Nephron progenitor cell (in vitro differentiated cells): ENCODE results near the gene NRG2.

Source experiments
- DNase-seq: peaks from one replicate; pipeline ENCODE4 v3.0.0; 2021
- H3K27ac Mint-ChIP-seq: 2 replicates; pipeline ENCODE4 v1.8.0; 2021; ENCODE audit warnings: mild to moderate bottlenecking, moderate library complexity, mixed read lengths
- H3K27me3 Mint-ChIP-seq: 2 replicates; pipeline ENCODE4 v1.8.0; 2021; ENCODE audit warnings: mild to moderate bottlenecking, low read depth, mixed read lengths; ENCODE audit not compliant: poor library complexity
- H3K36me3 Mint-ChIP-seq: 2 replicates; pipeline ENCODE4 v1.8.0; 2021; ENCODE audit warnings: low read depth, mixed read lengths
- H3K4me1 Mint-ChIP-seq: 2 replicates; pipeline ENCODE4 v1.8.0; 2021; ENCODE audit warnings: mixed read lengths
- H3K4me3 Mint-ChIP-seq: 2 replicates; pipeline ENCODE4 v1.8.0; 2021; ENCODE audit warnings: mild to moderate bottlenecking, moderate library complexity, mixed read lengths
- H3K9me3 Mint-ChIP-seq: 2 replicates; pipeline ENCODE4 v1.8.0; 2021; ENCODE audit warnings: mild to moderate bottlenecking, moderate library complexity, mixed read lengths
- CTCF ChIP-seq: fragments of 200-600 bp; sonication (generic); IDR thresholded peaks from 2 replicates; pipeline ENCODE4 v1.5.0; 2021; ENCODE audit warnings: antibody characterized with exemption

NRG2 gene

DNA sequence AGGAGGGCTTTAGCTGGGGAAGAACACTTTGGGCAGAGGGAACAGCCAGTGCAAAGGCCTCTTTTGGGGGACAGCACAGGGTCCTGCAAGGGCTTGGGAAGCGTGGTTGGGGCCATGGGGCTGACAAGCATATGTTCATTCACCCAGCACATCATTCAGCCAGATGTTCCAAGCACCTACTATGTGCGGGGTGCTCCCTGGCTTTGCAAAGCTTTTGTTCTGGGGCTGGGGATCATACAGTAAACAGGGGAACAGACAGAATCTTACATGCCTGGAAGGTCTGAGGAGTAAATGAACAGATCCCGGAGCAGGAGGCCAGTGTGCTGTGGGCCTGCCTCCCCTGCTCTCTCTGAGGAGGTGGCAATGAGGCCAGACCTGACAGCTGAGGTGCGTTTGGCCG is 230.8 kb downstream of the NRG2 start:
- peaks cover 36% of the 10 kb centered on the region for H3K27me3 Mint-ChIP-seq
- H3K4me1 Mint-ChIP-seq: no peaks in the 10 kb centered on the region
- H3K27ac Mint-ChIP-seq: no peak overlapping the region
- DNase-seq: no peak
- no peaks in the 10 kb centered on the region for H3K9me3 Mint-ChIP-seq
- TF ChIP-seq CTCF: no peak
- no peaks in the 10 kb centered on the region for H3K36me3 Mint-ChIP-seq
- H3K4me3 Mint-ChIP-seq: no peak overlapping the region

- H3K9me3 Mint-ChIP-seq: no peaks in the 10 kb centered on the region
- no peak for TF ChIP-seq CTCF
- DNase-seq: no peak
- H3K27me3 Mint-ChIP-seq: peaks cover 33% of the 10 kb centered on the region
- H3K4me1 Mint-ChIP-seq: no peaks in the 10 kb centered on the region
- H3K36me3 Mint-ChIP-seq: no peaks in the 10 kb centered on the region
- no peak overlapping the region for H3K27ac Mint-ChIP-seq
- H3K4me3 Mint-ChIP-seq: no peak overlapping the region
Observed at GRCh38 chr5:139811274-139811607, 231.9 kb downstream of the NRG2 start.

- Mint-ChIP-seq H3K4me3 (no peak overlapping the region), H3K4me1 (no peaks in the 10 kb centered on the region), H3K27ac (no peak overlapping the region), H3K9me3 (no peaks in the 10 kb centered on the region), H3K27me3 (peaks cover 35% of the 10 kb centered on the region), H3K36me3 (no peaks in the 10 kb centered on the region)
- no peak for TF ChIP-seq CTCF
- no peak for DNase-seq
Observed at GRCh38 chr5:139810341-139811273, 232.5 kb downstream of the NRG2 start.

- no peaks in the 10 kb centered on the region for H3K36me3 Mint-ChIP-seq
- no peak for TF ChIP-seq CTCF
- H3K4me1 Mint-ChIP-seq: no peaks in the 10 kb centered on the region
- H3K4me3 Mint-ChIP-seq: no peak overlapping the region
- H3K9me3 Mint-ChIP-seq: no peaks in the 10 kb centered on the region
- H3K27me3 Mint-ChIP-seq: peaks cover 39% of the 10 kb centered on the region
- no peak for DNase-seq
- no peak overlapping the region for H3K27ac Mint-ChIP-seq
Observed at GRCh38 chr5:139809331-139809810, 233.7 kb downstream of the NRG2 start.

DNA sequence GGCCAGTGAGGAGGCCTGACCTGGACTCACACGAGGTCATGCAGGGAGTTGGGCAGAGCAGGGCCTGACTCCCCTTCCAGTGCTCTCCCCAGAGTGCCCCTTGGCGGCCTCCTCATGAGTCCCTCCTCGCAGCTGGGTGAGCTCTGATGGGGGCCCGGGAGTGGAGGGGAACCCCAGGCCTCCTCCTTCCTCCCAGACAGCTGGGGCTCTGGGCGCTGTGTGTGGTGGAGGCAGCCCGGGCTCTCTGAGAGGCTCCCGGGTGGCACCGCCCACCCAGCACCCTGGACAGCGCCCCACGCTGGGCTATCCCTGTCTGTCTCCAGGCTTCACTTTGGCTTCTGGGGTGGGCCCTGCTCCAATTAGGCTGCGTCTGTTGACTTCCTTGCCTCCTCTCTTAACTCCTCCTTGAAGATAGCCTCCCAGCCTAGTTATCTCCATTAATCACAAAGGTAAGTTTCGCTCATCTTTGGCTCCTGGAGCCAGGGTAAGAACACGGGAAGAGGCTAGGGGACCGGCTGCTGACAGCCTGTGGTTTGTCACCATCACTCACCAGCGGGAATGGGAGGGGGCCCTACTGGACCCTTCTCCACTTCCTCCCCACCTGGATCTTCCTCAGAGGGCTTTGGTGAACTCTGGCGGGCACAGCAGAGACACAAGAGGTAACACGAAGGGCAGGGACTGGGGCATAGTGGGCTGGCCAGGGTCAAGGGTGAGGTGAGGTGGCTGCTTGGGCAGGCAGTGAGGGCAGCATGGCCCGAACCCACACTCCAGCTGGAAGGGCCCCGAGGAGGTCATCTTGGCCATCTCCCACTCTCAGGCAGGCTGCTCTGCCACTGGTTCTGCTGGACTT is 234.4 kb downstream of the NRG2 start:
- DNase-seq: peak; percentile 86
- Mint-ChIP-seq H3K27me3 (peaks cover 44% of the 10 kb centered on the region), H3K27ac (no peak overlapping the region), H3K9me3 (no peaks in the 10 kb centered on the region), H3K4me1 (no peaks in the 10 kb centered on the region), H3K4me3 (no peak overlapping the region), H3K36me3 (no peaks in the 10 kb centered on the region)
- TF ChIP-seq CTCF: no peak
